ENCODE data around the gene FBXW10B.
A peak's percentile ranks its signal among the peaks of the same experiment; 100 is the strongest.
"Not testable (repeated sequence)": the region's sequence is repeated elsewhere in the genome, so short reads cannot be mapped to it uniquely, and the experiment has no call there.

FBXW10B gene, protein sequence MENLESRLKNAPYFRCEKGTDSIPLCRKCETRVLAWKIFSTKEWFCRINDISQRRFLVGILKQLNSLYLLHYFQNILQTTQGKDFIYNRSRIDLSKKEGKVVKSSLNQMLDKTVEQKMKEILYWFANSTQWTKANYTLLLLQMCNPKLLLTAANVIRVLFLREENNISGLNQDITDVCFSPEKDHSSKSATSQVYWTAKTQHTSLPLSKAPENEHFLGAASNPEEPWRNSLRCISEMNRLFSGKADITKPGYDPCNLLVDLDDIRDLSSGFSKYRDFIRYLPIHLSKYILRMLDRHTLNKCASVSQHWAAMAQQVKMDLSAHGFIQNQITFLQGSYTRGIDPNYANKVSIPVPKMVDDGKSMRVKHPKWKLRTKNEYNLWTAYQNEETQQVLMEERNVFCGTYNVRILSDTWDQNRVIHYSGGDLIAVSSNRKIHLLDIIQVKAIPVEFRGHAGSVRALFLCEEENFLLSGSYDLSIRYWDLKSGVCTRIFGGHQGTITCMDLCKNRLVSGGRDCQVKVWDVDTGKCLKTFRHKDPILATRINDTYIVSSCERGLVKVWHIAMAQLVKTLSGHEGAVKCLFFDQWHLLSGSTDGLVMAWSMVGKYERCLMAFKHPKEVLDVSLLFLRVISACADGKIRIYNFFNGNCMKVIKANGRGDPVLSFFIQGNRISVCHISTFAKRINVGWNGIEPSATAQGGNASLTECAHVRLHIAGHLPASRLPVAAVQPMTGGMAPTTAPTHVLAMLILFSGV

DNA sequence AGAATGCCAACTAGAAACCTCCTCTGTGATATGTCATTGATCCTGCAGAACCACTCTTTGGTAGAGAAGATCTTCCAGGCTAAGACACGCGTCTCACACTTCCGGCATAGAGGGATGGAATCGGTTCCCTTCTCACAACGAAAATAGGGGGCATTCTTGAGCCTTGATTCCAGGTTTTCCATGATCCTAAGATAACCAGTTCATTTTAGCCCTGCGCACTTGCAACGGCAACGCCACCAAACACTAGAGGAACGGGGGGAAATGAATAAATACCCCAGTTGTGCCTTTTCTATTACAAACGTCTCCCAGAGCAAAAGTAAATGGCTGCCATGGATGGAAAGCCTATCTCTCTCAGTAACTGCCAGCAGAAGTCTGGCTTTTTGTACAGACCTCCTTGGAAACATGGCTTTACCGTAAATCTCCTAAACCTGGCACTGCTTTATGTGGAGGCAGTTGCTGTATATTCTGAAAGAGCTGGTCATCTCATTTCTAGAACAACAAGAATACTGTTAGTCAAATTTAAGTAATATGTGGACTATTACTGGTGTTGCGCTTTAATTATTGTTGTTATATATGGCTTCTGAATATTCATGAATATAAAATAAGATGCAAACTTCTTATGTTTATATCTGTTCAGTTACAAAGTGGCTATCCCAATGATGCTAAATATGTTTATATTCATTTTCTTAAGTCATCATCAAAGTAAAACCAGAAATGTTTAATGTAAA, at the start of gene FBXW10B:
FBXW10B (minus strand) TSS at position 374 of the 728 bp plus-strand sequence; CDS start at position 182, 192 bp downstream.
- not testable (repeated sequence) for DNase-seq

DNA sequence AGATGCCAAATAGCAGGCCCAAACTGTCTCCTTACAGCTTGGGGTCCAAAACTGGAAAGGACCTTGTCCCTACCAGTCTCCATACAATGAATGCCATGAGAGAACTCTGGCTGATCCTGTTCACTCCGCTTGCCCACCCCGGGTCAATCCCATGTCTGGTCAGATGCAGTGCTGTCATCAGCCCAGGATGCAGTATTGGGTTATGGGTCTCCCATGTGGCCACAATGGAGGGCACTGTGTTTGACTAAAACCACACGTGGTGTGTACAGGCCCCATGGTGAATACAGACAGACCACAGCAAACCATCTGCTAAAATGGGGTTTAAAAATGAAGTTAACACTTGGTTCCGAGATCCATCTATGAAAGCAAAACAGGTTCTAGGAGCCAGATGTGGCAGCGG, 44.2 kb upstream of the FBXW10B start:
- DNase-seq, result no peak

DNA sequence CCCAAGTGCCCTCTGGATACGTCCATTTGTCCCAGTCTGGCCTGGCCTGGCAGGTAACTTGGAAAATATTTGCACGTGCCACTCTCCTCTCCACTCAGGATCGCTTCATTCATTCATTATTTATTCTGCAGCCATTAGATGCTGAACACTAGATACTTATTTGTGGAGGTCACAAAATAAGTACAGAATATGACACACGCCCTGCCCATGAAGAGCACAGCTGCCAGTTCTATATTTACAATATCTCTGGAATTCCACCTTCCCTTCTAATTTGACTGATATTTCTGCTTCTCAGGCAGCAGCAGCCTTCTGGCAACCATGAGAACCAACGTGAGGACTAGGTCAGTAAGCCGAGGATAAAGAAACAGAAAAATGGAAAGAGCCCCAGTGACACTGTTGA, 43.7 kb upstream of the FBXW10B start:
- no peak for DNase-seq

DNA sequence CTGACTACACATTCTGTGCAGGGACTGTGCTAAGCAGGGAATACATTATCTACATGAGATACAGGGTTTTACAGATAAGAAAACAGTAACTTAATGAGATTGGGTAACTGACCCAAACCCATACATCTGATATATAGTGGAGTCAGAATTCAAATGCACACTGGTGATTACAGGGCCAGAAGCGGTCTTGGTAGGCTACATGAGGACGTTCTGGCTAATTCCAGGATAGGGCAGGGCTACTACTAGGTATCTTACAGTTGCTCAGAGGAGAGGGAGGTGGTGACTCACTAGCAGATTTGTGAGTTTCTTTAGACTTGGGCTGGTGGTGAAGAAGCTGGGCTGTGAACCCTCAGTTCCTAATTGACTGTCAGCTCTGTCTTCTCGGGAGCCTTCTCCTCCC, 43.2 kb upstream of the FBXW10B start:
- no peak for DNase-seq

DNA sequence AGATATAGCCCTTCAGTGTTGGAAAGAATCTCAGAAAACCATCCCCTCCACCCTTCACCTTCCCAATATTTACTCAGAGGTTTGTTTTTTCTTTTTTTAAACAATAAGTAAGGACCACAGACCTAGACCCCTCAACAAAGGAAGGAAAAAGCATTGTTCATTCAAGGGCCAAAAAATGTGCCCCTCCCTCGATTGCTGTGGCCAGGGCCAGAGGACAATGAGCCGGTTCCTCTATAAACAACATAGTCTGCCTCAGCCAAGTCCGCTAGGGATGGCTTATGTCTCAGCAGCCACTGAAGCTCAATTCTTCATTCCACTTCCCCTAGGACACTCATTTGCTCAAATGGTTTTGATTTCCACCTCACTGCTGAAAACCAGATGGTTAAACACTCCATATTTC, 40.6 kb upstream of the FBXW10B start:
- no peak for DNase-seq

DNA sequence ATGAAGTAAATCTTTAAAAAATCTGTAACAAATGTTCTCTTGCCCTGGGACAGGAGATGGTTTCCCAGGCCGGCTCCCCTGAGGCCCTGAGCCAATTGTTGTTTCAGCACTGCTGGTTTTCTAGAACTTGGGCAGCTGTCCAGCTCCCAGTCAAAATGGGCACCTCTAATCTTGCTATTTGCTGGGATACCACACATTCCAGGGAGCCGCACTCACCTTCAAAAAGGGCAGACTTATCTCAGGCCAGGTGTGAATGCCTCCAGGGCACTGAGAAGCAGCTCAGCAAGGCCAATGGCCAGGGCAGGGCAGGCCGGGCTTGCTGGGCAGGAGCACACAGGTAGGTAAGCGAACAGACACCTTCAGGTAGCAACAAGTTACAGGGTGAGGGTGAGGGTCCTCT, 40.2 kb upstream of the FBXW10B start:
- no peak for DNase-seq

DNA sequence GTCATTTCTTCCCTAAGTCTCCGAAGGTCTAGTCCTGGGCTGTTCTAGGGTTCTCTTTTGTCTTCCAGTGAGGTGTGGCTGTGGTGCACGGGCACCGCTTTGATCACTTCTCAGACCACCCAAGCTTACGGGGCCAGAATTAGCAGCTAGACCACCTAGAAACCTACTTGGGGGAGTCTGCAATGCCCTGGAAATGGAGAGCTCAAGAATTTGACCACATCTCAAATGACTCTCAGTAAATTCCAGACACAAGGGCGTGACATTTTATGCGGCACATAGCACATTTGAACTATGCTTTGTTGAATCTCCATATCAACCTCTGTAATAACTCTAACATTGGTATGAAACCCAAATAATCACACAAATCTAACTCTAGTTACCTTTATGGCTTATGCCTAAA, 39.7 kb upstream of the FBXW10B start:
- no peak for DNase-seq

DNA sequence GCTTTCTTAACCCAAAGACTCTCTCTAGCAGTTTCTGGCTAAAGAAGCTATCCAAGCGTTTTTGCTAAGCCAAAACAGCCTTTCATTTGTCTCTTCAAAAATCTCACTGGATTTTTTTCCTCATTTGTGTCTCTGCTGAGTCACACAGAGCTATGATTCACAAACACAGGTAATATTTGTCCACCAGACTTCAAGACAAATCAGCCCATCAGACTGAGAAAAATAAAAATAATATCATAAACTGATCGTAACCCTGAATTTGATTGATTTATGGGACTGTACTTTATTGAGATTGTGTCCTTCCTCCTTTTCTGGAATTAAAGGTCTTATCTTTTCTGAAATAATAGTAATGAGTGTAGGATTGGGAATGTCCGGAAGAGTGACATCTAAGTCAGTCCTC, 38.8 kb upstream of the FBXW10B start:
- DNase-seq, result no peak

DNA sequence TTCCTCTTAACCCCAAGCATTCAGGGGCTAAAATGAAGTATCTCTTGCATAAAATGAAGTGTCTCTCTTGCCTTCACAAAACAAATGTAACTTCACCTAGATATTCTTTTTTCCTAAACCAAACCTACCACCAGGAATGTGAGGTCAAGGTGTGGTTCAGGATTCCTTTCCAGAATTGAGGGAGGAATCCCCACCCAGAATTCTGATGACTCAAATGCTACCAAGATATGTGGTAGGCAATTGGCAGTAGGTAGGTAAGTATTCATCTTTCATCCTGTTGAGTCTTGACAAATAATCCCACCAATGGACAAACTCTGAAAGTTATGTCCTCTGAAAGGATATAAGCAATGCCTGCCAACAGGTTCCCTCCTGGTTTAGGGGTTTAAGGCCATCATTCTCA, 38.4 kb upstream of the FBXW10B start:
- DNase-seq, result no peak

DNA sequence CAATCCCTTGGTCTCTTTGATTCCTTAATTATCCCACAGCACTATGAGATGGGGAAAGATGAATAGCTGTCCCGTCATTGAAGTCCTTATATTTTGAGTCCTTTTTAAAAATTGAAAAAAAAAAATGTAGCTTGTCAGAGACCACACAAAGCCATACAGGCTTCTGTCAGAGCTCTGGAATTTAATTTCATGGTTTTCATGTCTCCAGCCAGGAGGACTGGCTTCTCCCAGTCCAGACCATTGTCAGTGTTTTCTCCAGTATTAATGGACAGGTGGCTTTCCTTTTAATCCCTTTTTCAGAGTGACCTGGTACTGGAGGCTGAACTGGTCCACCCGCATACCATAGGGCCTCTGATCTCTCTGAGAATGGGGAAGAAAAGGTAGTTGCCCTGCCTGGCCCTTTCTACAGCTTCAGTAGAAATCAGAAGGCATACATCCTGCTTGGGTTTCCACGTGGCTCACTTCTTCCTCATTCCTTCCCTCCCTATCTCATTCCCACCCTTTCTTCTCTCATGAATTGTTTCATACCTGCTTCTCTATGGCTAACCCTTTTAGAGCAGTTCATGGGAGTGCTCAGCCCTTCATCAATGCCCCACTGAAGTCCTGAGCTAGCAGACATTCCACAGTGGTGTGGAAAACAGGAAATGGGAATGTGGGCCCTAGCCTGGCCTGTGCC, 35.5 kb upstream of the FBXW10B start:
- DNase-seq, result peak; percentile 37

DNA sequence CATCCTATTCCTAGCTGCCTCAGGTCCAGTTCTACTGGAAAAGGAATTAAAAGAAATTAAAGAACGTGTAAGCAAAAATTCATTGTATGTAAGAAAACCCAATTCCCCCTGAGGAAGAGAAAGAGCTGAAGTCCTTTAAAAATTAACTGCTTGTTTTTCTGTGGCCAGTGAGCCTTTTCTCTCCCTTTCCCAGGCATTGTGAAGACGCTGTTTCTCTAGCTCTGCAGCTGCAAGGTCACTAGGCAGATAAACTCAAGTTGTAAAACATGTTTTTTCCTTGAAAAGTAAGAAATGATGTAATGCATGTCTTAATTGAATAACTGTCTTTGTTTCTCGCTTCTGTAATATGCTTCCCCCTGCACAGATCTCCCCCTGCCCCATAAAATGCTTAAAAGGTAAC, 34.9 kb upstream of the FBXW10B start:
- DNase-seq, result not testable (repeated sequence)

DNA sequence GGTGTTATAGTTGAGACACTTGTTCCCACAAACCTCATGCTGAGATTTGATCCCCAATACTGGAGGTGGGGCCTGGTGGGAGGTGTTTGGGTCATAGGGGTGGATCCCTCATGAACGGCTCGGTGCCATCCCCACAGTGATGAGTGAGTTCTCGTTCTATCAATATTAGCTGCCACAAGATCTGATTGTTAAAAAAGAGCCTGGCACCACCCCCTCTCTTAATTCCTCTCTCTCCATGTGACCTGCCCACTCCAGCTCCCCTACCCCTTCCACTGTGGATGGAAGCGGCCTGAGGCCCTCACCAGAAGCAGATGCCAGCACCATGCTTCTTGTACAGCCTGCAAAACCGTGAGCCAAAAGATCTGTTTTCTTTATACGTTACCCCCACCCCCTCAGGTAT, 33.5 kb upstream of the FBXW10B start:
- DNase-seq, result no peak

DNA sequence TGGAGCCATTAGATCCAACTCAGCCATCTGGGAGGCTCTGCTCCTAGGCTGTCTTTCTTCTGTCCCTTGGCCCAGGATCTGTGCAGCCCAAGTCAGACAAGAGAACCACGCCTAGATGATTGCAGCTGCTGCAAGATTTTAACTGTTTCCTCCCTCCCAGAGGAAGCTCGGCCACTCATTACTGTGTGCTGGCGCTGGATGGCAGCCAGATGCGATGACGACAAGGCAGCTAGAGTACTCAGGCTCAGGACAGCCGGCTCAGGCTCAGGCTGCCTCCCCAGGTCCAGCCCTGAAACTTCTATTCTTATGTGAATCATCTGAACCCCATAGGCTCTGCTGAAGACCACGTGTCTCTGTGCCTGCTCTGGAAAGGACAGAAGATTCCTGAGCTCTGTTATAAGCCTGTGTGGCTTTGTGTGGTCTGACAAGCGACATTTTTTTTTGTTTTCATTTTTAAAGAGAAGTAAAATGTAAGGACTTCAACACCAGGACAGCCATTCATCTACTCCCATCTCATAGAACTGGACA, 32.1 kb upstream of the FBXW10B start:
- DNase-seq, result peak; percentile 99

DNA sequence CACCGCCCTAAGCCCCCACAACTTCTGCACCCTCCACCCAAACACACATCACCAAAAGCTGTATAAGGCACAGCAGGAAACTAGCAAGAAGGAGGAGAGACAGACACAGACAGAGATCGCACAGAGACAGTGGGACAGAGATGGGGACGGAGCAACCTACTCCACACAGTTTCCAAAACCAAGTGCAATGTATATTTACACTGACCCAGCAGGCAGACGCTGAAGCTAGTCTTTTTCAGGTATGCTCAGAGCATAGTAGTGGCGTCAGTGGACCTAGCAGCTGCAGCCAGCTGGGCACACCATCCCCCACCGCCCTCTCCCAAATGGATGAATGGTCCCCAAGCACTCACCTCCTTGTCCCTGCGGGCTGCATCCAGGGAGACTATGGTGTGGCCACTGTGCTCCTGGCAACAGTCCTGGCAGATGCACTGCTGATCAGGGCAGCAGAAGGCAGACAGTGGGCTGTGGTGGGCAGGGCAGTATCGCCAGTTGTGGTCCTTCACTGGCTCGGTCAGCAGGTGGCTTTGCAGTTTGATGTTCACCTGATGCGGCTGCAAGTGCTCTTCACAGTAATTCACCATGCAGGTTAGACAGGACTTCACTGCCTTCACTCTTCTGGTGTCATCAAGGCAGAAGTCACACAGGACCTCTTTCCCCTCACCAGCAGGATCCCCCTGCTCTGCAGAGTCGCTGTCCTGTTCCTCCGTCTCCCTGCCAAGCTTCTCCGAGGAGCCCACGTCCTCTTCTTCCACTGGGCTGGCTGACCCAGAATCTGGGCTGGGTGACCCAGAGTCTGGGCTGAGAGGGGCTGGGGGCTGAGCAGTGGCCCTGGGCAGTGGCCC, 31.5 kb upstream of the FBXW10B start:
- no peak for DNase-seq

DNA sequence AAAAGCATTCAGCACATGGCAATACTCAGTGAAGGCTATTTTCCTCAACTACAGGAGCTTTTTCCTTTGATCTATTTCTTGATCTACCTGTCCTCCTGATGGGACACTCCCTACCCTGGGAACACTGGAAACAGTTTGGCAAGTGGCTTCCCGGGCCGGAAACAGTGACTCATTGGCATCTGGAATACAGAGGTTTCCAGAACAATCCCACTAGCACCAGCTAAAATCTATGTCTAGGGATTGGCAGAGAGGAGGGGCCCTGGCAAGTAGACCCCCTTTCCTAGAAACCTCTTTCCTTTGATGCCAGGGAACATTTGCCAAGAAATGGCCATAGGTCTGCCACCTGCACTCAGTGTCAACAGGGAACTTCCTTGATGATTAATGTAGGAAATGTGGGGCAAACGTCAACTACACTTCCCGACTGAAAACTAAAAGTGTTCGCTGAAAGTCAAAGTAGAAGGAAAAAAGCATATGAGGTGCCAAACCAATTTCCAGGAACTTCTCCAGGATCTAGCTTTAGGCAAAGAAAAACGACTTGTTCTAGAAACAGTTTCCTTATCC, 30.4 kb upstream of the FBXW10B start:
- DNase-seq, result peak; percentile 49

DNA sequence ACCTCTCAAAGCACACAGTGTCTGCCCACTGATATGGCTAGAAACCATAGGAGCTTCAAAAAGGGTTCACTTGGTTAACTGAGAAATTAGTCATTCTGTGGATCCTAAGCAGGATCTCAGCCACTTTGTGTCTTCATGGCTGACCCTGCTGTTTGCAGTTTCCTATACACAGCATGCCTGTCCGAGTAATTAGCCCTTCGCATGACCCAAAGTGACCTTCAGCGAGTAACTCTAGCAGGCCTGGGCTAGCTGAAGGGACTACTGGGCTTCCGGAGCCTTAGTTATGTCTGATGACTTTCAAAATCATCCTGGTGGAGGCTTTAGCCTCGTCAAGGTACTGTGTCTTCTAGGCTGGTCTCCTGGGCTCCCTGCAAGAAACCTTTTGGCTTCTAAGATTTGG, 28.9 kb upstream of the FBXW10B start:
- DNase-seq, result no peak

DNA sequence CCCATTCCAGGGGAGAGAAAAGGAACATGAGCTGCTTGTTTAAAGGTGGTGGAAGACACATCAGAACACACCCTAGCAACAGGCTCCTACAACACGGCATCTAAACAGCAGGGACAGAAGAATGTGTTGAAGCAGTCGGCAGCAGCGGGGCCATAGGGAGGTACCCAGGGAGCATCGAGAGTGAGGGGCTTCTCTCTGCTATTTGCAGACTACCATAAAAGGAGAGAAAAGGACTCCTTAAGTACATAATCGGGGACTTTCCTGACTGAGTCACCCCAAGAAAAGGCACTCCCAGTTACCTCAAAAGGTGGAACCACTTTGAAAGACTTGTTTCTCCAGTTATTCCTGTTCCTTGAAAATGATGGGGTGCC, 26.4 kb upstream of the FBXW10B start:
- DNase-seq, result peak; percentile 47

DNA sequence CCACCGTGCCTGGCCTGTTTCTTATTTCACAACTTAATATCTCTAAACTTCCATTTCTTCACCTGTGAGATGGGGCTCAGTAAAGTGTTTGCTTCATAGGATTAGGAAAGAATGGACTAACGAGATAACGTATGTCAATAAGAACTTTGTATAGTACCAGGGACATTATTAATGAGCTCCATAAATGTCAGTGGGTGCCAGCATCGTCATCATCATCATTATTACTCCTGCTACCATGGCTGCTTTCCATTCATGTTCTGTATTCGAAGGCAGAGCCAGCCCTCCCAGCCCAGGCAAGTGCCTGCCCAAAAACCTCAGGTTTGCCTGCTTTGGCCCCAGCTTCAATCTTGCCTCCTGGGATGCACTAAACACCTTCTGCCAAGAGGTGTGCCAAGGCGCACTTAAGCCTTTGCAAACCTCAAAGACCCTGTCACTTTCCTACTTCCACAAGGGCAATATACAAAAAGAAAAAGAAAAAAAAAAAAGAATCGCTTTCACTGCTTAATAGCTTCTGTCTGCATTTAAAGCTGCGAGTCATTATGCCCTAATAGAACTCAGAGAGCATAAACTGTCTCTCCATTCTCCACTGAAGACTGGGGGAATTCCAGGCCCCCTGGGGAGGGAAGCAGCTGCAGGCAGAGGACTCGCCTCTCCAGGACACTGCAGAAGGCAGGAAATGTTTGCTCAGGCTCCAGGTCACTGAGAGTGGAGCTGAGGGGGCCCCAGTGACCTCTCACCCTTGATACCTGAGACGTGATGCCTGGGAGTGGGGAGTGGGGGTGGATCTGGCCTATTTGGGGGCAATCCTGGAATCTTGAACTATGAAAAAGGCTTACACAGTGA, 25.8 kb upstream of the FBXW10B start:
- peak; percentile 61 for DNase-seq

DNA sequence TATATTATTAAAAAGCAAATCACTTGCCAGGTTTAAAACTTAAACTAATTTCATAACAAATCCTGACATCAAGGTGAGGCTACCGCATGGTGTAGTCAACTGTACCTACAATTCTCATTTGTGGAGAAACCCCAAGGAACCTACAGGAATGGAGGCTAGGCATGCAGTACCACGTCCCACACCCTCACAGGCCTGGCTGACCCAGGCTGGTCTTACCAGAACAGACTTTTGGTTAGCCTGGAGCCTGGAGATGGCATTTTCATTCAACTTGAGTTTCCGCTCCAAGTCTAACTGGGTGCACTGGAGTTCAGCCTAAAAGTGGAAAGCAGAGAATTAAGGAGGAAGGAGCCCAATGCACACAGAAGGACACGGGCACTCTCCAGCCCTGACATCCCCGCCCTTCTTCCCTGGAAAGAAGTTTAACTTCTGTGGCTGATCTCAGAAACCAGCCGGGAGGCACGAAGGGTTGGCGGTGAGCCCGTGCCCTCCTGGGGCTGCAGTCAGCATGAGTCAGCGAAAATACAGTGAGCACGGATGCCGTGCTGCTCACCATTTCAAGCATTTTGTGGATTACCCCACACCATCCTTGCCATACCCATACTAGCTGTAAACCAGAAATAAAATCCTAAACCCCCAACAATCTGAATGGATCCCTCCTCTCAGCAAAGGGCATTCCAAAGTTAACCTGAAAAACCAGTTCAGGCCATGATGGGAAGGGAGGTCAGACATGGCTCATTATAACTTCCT, 23.2 kb upstream of the FBXW10B start:
- DNase-seq, result not testable (repeated sequence)

DNA sequence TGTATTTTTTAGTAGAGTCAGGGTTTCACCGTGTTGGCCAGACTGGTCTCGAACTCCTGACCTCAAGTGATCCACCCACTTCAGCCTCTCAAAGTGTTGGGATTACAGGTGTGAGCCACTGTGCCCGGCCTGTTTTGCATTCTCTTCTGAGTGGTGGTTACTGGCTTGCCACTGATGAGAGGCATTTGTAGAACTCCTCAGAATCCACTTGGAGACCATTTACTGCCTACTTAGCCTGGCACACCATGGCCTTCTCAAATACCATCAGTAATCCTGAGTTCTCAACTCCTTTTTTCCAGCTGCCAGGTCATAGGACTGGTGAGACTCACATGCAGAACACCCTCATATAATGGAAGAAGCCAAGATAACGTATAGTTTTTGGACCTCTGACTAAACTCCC, 22.5 kb upstream of the FBXW10B start:
- DNase-seq, result not testable (repeated sequence)

Measured in fibroblast of skin of right biceps (primary cell).